Right atrium auricular region (tissue), 2 donors: ENCODE results near the gene SCARB1. TPM values are rescaled to one million over a fixed set of nuclear protein-coding genes. Genes with fewer than 3 reads are reported as not detected.

Source experiments
- DNase-seq: peaks from one replicate; pipeline ENCODE4 v3.0.0-alpha.2; 2019; ENCODE audit warnings: low spot score
- H3K27ac ChIP-seq, 2 donors: fragments of 200-600 bp; sonication (generic); 1 replicate in 1 of 2; 2 replicates in 1 of 2; pipeline ENCODE4 v1.5.1; 2016 to 2019
- H3K27me3 ChIP-seq, 2 donors: fragments of 200-600 bp; sonication (generic); one replicate each; pipeline versions ENCODE4 v1.5.1 to v1.6.0; 2017 to 2019
- H3K36me3 ChIP-seq: fragments of 200-600 bp; sonication (generic); one replicate; pipeline ENCODE4 v1.5.1; 2016
- H3K4me1 ChIP-seq, 2 donors: fragments of 200-600 bp; sonication (generic); one replicate each; pipeline versions ENCODE4 v1.5.1 to v1.6.0; 2017 to 2019
- H3K4me3 ChIP-seq, 2 donors: fragments of 200-600 bp; sonication (generic); 1 replicate in 1 of 2; 2 replicates in 1 of 2; pipeline ENCODE4 v1.5.1; 2017 to 2019; ENCODE audit warnings: mild to moderate bottlenecking in 1 of 2, moderate library complexity in 1 of 2
- H3K9me3 ChIP-seq, 2 donors: fragments of 200-600 bp; sonication (generic); one replicate each; pipeline ENCODE4 v1.5.1; 2019
- total RNA-seq, 2 donors: library from RNA; depleted of rRNA; stranded (reverse); fragments of >200 nt; gene quantifications; one replicate each; pipeline ENCODE4 v1.1.0, GENCODE V29; 2016
- TF ChIP-seq, protein P1 (sequence below), 2 donors: fragments of 200-600 bp; sonication (generic); IDR thresholded peaks; one replicate each; pipeline ENCODE4 v1.5.1; 2019; ENCODE audit warnings: antibody characterized with exemption in 2 of 2

SCARB1 gene
- total RNA-seq, 2 donors from 2014 or later: 14.9 to 22.6 TPM

DNA sequence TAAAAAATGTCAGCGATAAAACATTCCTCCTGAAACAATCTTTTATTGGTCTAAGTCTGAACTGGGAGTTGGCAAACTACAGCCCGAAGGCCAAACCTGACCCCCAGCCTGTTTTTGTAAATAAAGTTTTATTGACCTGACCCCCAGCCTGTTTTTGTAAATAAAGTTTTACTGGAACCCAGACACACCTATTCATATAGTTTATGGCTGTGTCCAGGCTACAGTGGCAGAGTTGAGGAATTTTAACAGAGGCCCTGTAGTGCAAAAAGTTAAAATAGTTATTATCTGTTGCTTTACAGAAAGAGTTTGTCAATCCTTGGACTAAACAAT, 12.1 kb upstream of the SCARB1 start:
- H3K4me3 ChIP-seq: no peak overlapping the region
- H3K36me3 ChIP-seq: no peaks in the 10 kb centered on the region
- H3K27me3 ChIP-seq: no peaks in the 10 kb centered on the region
- no peaks in the 10 kb centered on the region for H3K4me1 ChIP-seq
- no peaks in the 10 kb centered on the region for H3K9me3 ChIP-seq
- no peak for DNase-seq
- H3K27ac ChIP-seq: no peak overlapping the region
- TF ChIP-seq, protein P1, sequence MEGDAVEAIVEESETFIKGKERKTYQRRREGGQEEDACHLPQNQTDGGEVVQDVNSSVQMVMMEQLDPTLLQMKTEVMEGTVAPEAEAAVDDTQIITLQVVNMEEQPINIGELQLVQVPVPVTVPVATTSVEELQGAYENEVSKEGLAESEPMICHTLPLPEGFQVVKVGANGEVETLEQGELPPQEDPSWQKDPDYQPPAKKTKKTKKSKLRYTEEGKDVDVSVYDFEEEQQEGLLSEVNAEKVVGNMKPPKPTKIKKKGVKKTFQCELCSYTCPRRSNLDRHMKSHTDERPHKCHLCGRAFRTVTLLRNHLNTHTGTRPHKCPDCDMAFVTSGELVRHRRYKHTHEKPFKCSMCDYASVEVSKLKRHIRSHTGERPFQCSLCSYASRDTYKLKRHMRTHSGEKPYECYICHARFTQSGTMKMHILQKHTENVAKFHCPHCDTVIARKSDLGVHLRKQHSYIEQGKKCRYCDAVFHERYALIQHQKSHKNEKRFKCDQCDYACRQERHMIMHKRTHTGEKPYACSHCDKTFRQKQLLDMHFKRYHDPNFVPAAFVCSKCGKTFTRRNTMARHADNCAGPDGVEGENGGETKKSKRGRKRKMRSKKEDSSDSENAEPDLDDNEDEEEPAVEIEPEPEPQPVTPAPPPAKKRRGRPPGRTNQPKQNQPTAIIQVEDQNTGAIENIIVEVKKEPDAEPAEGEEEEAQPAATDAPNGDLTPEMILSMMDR (IDR thresholded peaks at IDR 0.05): no peak

DNA sequence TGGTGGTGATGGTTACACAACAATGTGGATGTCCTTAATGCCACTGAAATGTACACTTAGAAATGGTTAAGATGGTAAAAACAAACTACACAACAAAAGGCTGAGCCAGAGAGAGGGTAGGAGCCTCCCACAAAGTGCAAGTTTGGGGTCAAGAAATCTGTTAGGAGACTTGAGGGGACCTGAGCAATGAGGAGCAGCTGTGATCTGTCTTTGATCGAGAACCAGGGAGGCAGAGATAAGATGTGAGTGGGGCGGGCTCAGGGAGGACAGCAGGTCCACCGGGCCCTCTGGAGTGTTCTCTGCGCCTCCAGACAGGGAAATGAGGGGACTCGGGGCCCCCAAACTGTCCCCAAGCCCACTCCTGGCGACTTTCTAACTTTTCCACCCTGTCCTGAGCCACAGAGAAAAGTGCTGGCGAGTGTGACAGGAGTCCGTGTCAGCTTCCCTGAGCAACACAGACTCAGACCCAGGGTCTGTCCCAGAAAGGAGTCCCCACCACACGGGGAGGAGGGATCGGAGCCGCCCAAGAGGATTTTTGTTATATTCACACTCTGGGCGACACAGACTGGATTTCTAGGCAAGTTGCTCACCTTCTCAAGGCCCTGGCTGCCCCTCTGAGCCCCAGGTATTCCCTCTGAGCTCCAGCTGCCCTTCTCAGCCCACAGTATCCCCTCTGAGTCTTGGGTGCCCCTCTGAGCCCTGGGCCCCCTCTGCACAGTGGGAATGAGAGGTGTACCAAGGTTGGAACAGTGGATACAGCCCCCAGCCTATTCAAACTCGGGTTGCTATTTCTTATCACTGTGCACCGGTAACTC, 11.5 kb upstream of the SCARB1 start:
- H3K27me3 ChIP-seq: no peaks in the 10 kb centered on the region
- no peak for DNase-seq
- H3K4me3 ChIP-seq: no peak overlapping the region
- H3K4me1 ChIP-seq: no peaks in the 10 kb centered on the region
- TF ChIP-seq, protein P1 (IDR thresholded peaks at IDR 0.05): no peak
- H3K27ac ChIP-seq: no peak overlapping the region
- no peaks in the 10 kb centered on the region for H3K9me3 ChIP-seq
- H3K36me3 ChIP-seq: no peaks in the 10 kb centered on the region

DNA sequence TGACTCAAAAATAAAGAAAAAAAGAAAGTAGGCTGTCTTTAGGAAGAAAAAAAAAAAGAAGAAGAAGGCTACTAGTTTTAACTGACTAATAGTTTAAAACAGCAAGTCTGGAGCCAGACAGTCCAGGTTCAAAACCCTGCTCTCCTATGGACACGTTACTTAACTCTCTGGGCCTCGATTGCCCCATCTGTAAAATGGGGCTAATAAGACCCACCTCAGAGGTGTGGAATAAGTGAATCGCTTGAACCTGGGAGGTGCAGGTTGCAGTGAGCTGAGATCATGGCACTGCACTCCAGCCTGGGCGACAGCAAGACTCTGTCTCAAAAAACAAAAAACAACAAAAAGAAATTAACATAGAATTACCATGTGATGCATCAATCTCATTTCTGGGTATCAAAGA, 10.5 kb upstream of the SCARB1 start:
- Histone ChIP-seq H3K27ac (no peak overlapping the region), H3K4me1 (no peaks in the 10 kb centered on the region), H3K9me3 (no peaks in the 10 kb centered on the region), H3K27me3 (no peaks in the 10 kb centered on the region), H3K36me3 (no peaks in the 10 kb centered on the region), H3K4me3 (no peak overlapping the region)
- no peak for DNase-seq
- TF ChIP-seq, protein P1 (IDR thresholded peaks at IDR 0.05): no peak

DNA sequence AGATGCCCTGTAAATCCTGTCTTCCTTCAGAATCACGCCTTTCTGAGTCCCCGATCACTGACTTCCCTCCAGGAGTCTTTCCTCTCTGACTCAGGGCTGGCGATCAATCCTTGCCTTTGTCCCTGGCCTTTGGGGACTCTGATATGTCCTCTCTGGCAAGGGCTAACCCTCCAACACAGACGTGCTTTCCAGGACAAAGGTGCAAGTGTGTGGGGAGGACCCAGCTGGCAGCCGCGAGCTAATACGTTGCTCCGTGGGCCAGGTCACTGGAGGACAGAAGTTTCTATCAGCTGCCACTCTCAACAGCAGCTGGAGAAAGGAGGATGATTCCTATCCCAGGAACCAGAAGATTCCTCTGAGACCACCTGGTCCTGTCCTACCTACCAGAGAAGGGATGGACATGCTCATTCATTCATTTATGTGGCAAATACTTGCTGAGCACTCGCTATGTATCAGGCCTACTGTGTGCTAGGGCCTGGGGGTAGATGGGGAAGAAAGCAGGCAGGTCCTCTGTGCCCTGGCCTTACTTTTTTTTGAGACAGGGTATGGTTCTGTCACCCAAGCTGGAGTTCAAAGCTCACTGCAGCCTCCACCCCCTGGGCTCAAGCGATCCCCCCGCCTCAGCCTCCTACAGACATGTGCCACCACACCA, 8.5 kb upstream of the SCARB1 start:
- H3K27ac ChIP-seq: no peak overlapping the region
- H3K4me3 ChIP-seq: no peak overlapping the region
- H3K4me1 ChIP-seq: no peaks in the 10 kb centered on the region
- H3K9me3 ChIP-seq: no peaks in the 10 kb centered on the region
- TF ChIP-seq, protein P1 (IDR thresholded peaks at IDR 0.05): no peak
- H3K27me3 ChIP-seq: no peaks in the 10 kb centered on the region
- H3K36me3 ChIP-seq: no peaks in the 10 kb centered on the region
- no peak for DNase-seq

DNA sequence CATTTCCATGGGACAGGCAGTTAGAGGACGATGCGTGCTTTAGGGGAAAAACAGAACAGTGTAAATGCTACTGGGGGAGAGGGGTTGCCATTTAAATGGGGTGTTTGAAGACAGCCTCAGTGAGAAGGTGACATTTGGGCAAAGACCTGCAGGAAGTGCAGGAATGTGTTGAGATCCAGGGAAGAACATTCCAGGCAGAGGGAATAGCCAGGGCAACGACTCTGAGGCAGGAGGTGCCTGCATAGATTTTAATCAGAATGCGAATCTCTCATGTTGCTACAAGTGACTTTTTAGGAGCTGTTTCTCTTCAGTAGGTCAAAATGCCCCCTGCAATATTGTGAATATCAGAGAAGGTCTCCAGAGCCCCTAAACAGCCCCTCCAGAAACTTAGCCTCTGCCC, 7.6 kb upstream of the SCARB1 start:
- Histone ChIP-seq H3K27me3 (no peaks in the 10 kb centered on the region), H3K4me3 (no peak overlapping the region), H3K4me1 (no peaks in the 10 kb centered on the region), H3K9me3 (no peaks in the 10 kb centered on the region), H3K36me3 (no peaks in the 10 kb centered on the region), H3K27ac (no peak overlapping the region)
- TF ChIP-seq, protein P1 (IDR thresholded peaks at IDR 0.05): no peak
- DNase-seq: no peak
